Loucy (cell line): ENCODE measurements around the gene NTRK1.

Experiments used
- H2AFZ ChIP-seq: fragments of 200-600 bp; sonication (generic); 2 replicates; pipeline ENCODE4 v1.6.0; 2016; ENCODE audit warnings: antibody characterized with exemption, mild to moderate bottlenecking, low read length, moderate library complexity
- H3F3A ChIP-seq: fragments of 200-600 bp; 2 replicates; pipeline ENCODE4 v1.6.0; 2016; ENCODE audit warnings: antibody characterized with exemption, low read depth, mild to moderate bottlenecking
- H3K27me3 ChIP-seq: fragments of 200-600 bp; sonication (generic); 2 replicates; pipeline ENCODE4 v1.6.1; 2014; ENCODE audit warnings: low read length, mild to moderate bottlenecking; ENCODE audit not compliant: insufficient read depth, poor library complexity, severe bottlenecking
- H3K36me3 ChIP-seq: fragments of 200-600 bp; sonication (generic); 2 replicates; pipeline ENCODE4 v1.6.1; 2016; ENCODE audit warnings: low read length; ENCODE audit not compliant: insufficient read depth
- H3K4me1 ChIP-seq: fragments of 200-600 bp; sonication (generic); 2 replicates; pipeline ENCODE4 v1.5.1; 2014; ENCODE audit warnings: low read length, mild to moderate bottlenecking; ENCODE audit not compliant: insufficient read depth, poor library complexity, severe bottlenecking
- H3K4me2 ChIP-seq: fragments of 200-600 bp; sonication (generic); 2 replicates; pipeline ENCODE4 v1.6.0; 2014; ENCODE audit warnings: antibody characterized with exemption, low read length, low read depth, mild to moderate bottlenecking; ENCODE audit not compliant: poor library complexity, severe bottlenecking
- H3K4me3 ChIP-seq: fragments of 200-600 bp; sonication (generic); 2 replicates; pipeline ENCODE4 v1.5.1; 2014; ENCODE audit warnings: low read length, mild to moderate bottlenecking, mixed read lengths; ENCODE audit not compliant: poor library complexity, severe bottlenecking
- H3K79me2 ChIP-seq: fragments of 200-600 bp; sonication (generic); 2 replicates; pipeline ENCODE4 v1.6.1; 2014; ENCODE audit warnings: low read length; ENCODE audit not compliant: insufficient read depth
- H3K9ac ChIP-seq: fragments of 200-600 bp; sonication (generic); 2 replicates; pipeline ENCODE4 v1.6.0; 2014; ENCODE audit warnings: mild to moderate bottlenecking, low read depth, low read length, moderate library complexity; ENCODE audit not compliant: poor library complexity, severe bottlenecking
- H3K9me2 ChIP-seq: fragments of 200-600 bp; sonication (generic); replicated peaks from 2 replicates; pipeline ENCODE4 v1.6.1; 2016; ENCODE audit warnings: low read depth, low read length, mixed read lengths
- H3K9me3 ChIP-seq: fragments of 200-600 bp; sonication (generic); 2 replicates; pipeline ENCODE4 v1.6.1; 2014; ENCODE audit warnings: mild to moderate bottlenecking, antibody characterized with exemption, low read length, low read depth; ENCODE audit not compliant: insufficient read depth
- H4K20me1 ChIP-seq: fragments of 200-600 bp; sonication (generic); 2 replicates; pipeline ENCODE4 v1.6.0; 2014; ENCODE audit warnings: antibody characterized with exemption, low read length, mild to moderate bottlenecking; ENCODE audit not compliant: insufficient read depth, poor library complexity, severe bottlenecking
- EZH2phosphoT487 ChIP-seq: fragments of 200-600 bp; IDR thresholded peaks from 2 replicates; pipeline ENCODE4 v1.6.1; 2018; ENCODE audit warnings: antibody characterized with exemption, mild to moderate bottlenecking, moderate library complexity, borderline replicate concordance
- TF ChIP-seq, protein P1 (sequence below): fragments of 200-600 bp; sonication (generic); conservative IDR thresholded peaks from 2 replicates; pipeline ENCODE4 v1.5.1; 2014; ENCODE audit warnings: mild to moderate bottlenecking, antibody characterized with exemption, low read length

NTRK1 gene

GRCh38 chr1:156927215-156928042, 66.8 kb downstream of the NTRK1 start:
- Histone ChIP-seq H3K27me3 (peaks cover 18% of the 10 kb centered on the region), H2AFZ (no peak overlapping the region), H3K9me3 (no peaks in the 10 kb centered on the region), H3K4me3 (no peak overlapping the region), H3K36me3 (no peaks in the 10 kb centered on the region), H3F3A (no peaks in the 10 kb centered on the region), H3K79me2 (no peaks in the 10 kb centered on the region), H4K20me1 (no peaks in the 10 kb centered on the region), H3K9me2 (no peaks in the 10 kb centered on the region), H3K9ac (no peak overlapping the region), H3K4me2 (no peak overlapping the region), H3K4me1 (peaks cover 9% of the 10 kb centered on the region)
- TF ChIP-seq, protein P1, sequence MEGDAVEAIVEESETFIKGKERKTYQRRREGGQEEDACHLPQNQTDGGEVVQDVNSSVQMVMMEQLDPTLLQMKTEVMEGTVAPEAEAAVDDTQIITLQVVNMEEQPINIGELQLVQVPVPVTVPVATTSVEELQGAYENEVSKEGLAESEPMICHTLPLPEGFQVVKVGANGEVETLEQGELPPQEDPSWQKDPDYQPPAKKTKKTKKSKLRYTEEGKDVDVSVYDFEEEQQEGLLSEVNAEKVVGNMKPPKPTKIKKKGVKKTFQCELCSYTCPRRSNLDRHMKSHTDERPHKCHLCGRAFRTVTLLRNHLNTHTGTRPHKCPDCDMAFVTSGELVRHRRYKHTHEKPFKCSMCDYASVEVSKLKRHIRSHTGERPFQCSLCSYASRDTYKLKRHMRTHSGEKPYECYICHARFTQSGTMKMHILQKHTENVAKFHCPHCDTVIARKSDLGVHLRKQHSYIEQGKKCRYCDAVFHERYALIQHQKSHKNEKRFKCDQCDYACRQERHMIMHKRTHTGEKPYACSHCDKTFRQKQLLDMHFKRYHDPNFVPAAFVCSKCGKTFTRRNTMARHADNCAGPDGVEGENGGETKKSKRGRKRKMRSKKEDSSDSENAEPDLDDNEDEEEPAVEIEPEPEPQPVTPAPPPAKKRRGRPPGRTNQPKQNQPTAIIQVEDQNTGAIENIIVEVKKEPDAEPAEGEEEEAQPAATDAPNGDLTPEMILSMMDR = peak; percentile 65
- TF ChIP-seq EZH2phosphoT487 = no peak

DNA sequence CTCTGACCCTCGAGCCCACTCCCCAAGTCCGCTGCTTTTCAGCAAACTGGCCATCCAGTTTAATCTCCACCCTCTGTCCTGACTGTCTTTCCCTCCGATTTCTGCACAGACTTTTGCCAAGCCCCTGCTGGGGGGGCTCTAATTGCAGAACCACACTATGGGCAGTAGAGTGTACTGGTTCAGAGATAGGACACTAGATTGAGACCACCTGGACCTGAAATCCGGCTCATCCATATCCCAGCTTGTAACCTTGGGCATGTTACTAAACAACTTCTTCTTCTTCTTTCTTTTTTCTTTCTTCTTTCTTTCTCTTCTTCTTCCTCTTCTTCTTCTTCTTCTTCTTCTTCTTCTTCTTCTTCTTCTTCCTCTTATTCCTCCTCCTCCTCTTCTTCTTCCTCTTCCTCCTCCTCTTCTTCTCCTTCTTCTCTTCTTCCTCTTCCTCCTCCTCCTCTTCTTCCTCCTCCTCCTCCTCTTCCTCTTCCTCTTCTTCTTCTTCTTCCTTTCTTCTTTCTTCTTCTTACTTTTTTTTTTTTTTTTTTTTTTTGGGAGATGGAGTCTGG, 67.5 kb downstream of the NTRK1 start:
- H3K36me3 ChIP-seq = no peaks in the 10 kb centered on the region
- H3K79me2 ChIP-seq = no peaks in the 10 kb centered on the region
- H3K9me2 ChIP-seq = no peaks in the 10 kb centered on the region
- H3K27me3 ChIP-seq = peaks cover 11% of the 10 kb centered on the region
- H2AFZ ChIP-seq = peak overlapping the region; percentile 28; the same call in 1 of the 2 replicates
- H3K4me2 ChIP-seq = no peak overlapping the region
- no peak for TF ChIP-seq EZH2phosphoT487
- TF ChIP-seq, protein P1 = peak; percentile 32
- H3K9ac ChIP-seq = no peak overlapping the region
- no peak overlapping the region for H3K4me3 ChIP-seq
- no peaks in the 10 kb centered on the region for H3K9me3 ChIP-seq
- H3K4me1 ChIP-seq = peaks cover 9% of the 10 kb centered on the region
- H4K20me1 ChIP-seq = no peaks in the 10 kb centered on the region
- no peaks in the 10 kb centered on the region for H3F3A ChIP-seq

- Histone ChIP-seq H3K9me2 (no peaks in the 10 kb centered on the region), H3K4me2 (no peak overlapping the region), H4K20me1 (no peaks in the 10 kb centered on the region), H3K9ac (no peak overlapping the region), H3F3A (no peaks in the 10 kb centered on the region), H2AFZ (no peak overlapping the region), H3K9me3 (no peaks in the 10 kb centered on the region), H3K36me3 (no peaks in the 10 kb centered on the region), H3K4me3 (no peak overlapping the region), H3K4me1 (peaks cover 9% of the 10 kb centered on the region), H3K79me2 (no peaks in the 10 kb centered on the region), H3K27me3 (peaks cover 4% of the 10 kb centered on the region)
- no peak for TF ChIP-seq EZH2phosphoT487
- TF ChIP-seq, protein P1 = no peak
Observed at GRCh38 chr1:156929596-156930238, 69.1 kb downstream of the NTRK1 start.
